Kidney (tissue), 14 donors: ENCODE results near the gene CLCNKA. TPM values are rescaled to one million over a fixed set of nuclear protein-coding genes. Genes with fewer than 3 reads are reported as not detected.

Experiments
- DNase-seq, 5 donors: peaks; one replicate each; pipeline ENCODE4 v3.0.0-alpha.2; 2013 to 2020
- FAIRE-seq: peaks from 2 replicates; lab custom pipeline; 2012; peaks lifted over from hg19 to GRCh38; lab: Jason Lieb, UNC
- H3K27ac ChIP-seq, 2 donors: one replicate each; pipeline ENCODE4 v1.7.0; 2013; ENCODE audit warnings: low read depth in 2 of 2, low read length in 2 of 2, inconsistent platforms in 1 of 2
- H3K27me3 ChIP-seq: one replicate; pipeline ENCODE4 v1.7.1; 2013; ENCODE audit warnings: low read length, inconsistent platforms; ENCODE audit not compliant: control insufficient read depth, insufficient read depth
- H3K36me3 ChIP-seq, 3 donors: one replicate each; pipeline versions ENCODE4 v1.7.0 to v1.7.1; 2013; ENCODE audit warnings: low read length in 3 of 3, control low read depth in 1 of 3, inconsistent platforms in 1 of 3; ENCODE audit not compliant: insufficient read depth in 3 of 3, control insufficient read depth in 2 of 3
- H3K4me1 ChIP-seq, 3 donors: one replicate each; pipeline versions ENCODE4 v1.7.0 to v1.7.1; 2013; ENCODE audit warnings: low read length in 3 of 3, inconsistent platforms in 1 of 3, low read depth in 1 of 3; ENCODE audit not compliant: control insufficient read depth in 2 of 3, insufficient read depth in 2 of 3
- H3K4me3 ChIP-seq, 3 donors: one replicate each; pipeline versions ENCODE4 v1.7.0 to v1.8.1; 2013; ENCODE audit warnings: low read length in 3 of 3, control low read depth in 1 of 3, inconsistent platforms in 1 of 3
- H3K9ac ChIP-seq, 3 donors: one replicate each; pipeline versions ENCODE4 v1.7.0 to v1.7.1; 2013; ENCODE audit warnings: low read length in 3 of 3, control low read depth in 1 of 3, inconsistent platforms in 1 of 3
- H3K9me3 ChIP-seq, 3 donors: one replicate each; pipeline versions ENCODE4 v1.7.0 to v1.7.1; 2013; ENCODE audit warnings: low read length in 3 of 3, control low read depth in 1 of 3, inconsistent platforms in 1 of 3; ENCODE audit not compliant: control insufficient read depth in 2 of 3, insufficient read depth in 1 of 3
- intact Hi-C: fragments of 100-400 bp; cut with DNase I; formaldehyde crosslinking; loops from one replicate; pipeline ENCODE4 v1.11.1; 2022
- polyA plus RNA-seq: library from polyadenylated mRNA; stranded (reverse); fragments of 350-450 nt; fragmentation: Illumina TruSeq; extraction: RNeasy Lipid Tissue Mini Kit (QIAGEN cat#74804); gene quantifications from one replicate; pipeline ENCODE4 v1.2.3, GENCODE V29; 2014; ENCODE audit warnings: low read depth, low replicate concordance; ENCODE audit not compliant: insufficient read depth
- total RNA-seq: library from RNA; stranded (reverse); fragmentation: NEBNext Ultra II Directional; extraction: Animal tissue kit (Norgen Biotek cat#: 25700); gene quantifications from one replicate; pipeline ENCODE4 v1.2.1, GENCODE V29; 2021
- TF ChIP-seq, protein P1 (sequence below): IDR thresholded peaks from 3 replicates; pipeline ENCODE4 v1.5.1; 2012; ENCODE audit warnings: mild to moderate bottlenecking, moderate library complexity, borderline replicate concordance; ENCODE audit not compliant: insufficient read depth; ENCODE audit errors: extremely low read depth
- donor health status: control.
- donor health status: control.
- donor health status: control.
- donor health status: control.
- donor health status: control.
- donor health status: DM: yes; HTN: yes; CAD: no.
- donor health status: Normal renal cell carcinoma (clear cell type).

Gene CLCNKA
- total and polyA plus RNA-seq, 2 donors from 2014 or later: 7.8 to 187 TPM

- FAIRE-seq: no peak
- Histone ChIP-seq H3K36me3 (no peaks in the 10 kb centered on the region), H3K9me3 (no peaks in the 10 kb centered on the region), H3K27ac (peak within 1 kb of the TSS; percentile 93 to 94), H3K9ac (peak within 1 kb of the TSS in 2 of 3 donors; percentile 54 to 93), H3K4me3 (peak within 1 kb of the TSS; percentile 30 to 78 (median 72)), H3K27me3 (no peaks in the 10 kb centered on the region), H3K4me1 (peaks cover 0 to 6% (median 0%) of the 10 kb centered on the region in 3 donors)
- intact Hi-C loops: no loop called here
- DNase-seq: peak in 2 of 5 donors; percentile 58 to 64
- TF ChIP-seq, protein P1, sequence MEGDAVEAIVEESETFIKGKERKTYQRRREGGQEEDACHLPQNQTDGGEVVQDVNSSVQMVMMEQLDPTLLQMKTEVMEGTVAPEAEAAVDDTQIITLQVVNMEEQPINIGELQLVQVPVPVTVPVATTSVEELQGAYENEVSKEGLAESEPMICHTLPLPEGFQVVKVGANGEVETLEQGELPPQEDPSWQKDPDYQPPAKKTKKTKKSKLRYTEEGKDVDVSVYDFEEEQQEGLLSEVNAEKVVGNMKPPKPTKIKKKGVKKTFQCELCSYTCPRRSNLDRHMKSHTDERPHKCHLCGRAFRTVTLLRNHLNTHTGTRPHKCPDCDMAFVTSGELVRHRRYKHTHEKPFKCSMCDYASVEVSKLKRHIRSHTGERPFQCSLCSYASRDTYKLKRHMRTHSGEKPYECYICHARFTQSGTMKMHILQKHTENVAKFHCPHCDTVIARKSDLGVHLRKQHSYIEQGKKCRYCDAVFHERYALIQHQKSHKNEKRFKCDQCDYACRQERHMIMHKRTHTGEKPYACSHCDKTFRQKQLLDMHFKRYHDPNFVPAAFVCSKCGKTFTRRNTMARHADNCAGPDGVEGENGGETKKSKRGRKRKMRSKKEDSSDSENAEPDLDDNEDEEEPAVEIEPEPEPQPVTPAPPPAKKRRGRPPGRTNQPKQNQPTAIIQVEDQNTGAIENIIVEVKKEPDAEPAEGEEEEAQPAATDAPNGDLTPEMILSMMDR: no peak
Measured at GRCh38 chr1:16043521-16043920, 21.7 kb downstream of the CLCNKA start, which contains the start of gene CLCNKB. CLCNKB (plus strand) TSS chr1:16043782; CDS start chr1:16044493, 711 bp downstream.

DNA sequence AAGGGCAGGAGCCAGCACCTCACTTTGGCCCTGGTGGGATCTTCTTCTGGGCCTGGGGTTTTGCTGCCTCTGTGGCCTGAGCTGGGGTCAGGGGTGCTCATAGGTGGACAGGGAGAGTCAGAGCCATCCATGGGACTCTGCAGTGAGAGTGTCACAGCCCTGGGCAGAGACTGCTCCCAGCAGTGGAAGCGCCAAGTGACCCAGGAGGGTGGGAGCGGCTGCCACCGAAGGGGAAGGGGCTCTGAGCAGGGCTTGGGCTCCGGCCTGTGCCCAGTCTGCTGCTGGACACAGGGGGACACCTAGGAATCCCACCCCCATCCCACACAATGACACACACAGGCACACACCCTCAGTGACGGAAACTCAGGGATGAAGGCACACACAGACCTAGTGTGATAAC is 22.1 kb downstream of the CLCNKA start:
- FAIRE-seq (no peak), DNase-seq (no peak)
- H3K4me1 ChIP-seq: peaks cover 0 to 6% (median 0%) of the 10 kb centered on the region in 3 donors
- H3K9ac ChIP-seq: peak overlapping the region in 2 of 3 donors; percentile 29 to 93
- H3K27ac ChIP-seq: peak overlapping the region; percentile 93 to 94
- TF ChIP-seq, protein P1: no peak
- H3K9me3 ChIP-seq: no peaks in the 10 kb centered on the region
- no peaks in the 10 kb centered on the region for H3K27me3 ChIP-seq
- H3K36me3 ChIP-seq: no peaks in the 10 kb centered on the region
- intact Hi-C loops: no loop called here
- H3K4me3 ChIP-seq: peak overlapping the region; percentile 30 to 78 (median 72)

DNA sequence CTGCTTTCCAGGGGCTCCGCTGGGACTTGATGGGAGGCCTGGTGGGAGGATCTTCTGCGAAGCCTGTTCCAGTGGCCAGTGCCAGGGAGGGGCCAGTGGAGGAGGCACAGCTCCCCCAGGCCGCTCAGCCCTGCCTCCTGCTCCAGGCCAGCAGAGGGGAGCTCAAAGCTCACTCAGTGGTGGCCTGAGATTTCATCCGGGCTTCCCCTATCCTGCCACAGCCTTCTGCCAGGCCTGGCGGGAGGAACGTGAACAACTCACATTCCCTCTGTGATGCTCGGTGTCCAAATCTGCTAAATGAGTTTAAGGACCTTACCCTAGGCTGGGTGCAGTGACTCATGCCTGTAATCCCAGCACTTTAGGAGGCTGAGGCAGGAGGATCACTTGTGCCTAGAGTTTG is 25.0 kb downstream of the CLCNKA start:
- TF ChIP-seq, protein P1: no peak
- FAIRE-seq: no peak

More for the DNA sequence above, 25.0 kb downstream of the CLCNKA start:
- DNase-seq: peak in 1 of 5 donors; percentile 58
- H3K9ac ChIP-seq: peak overlapping the region in 1 of 3 donors; percentile 60
- H3K27me3 ChIP-seq: no peaks in the 10 kb centered on the region
- H3K4me1 ChIP-seq: peaks cover 0 to 7% (median 0%) of the 10 kb centered on the region in 3 donors
- intact Hi-C loops: no loop called here
- H3K27ac ChIP-seq: peak overlapping the region; percentile 32 to 49
- no peaks in the 10 kb centered on the region for H3K9me3 ChIP-seq
- peaks cover 0 to 6% (median 0%) of the 10 kb centered on the region in 3 donors for H3K36me3 ChIP-seq
- peak overlapping the region in 1 of 3 donors; percentile 53 for H3K4me3 ChIP-seq
